IMR-90 (cell line): ENCODE results near the gene TELO2. TPM values are rescaled to one million over a fixed set of nuclear protein-coding genes. Genes with fewer than 3 reads are reported as not detected.

Experiments
- ATAC-seq: fragments of 200-7000 bp; cut with Tn5 transposase; 2 replicates; pipeline ENCODE4 v1.9.1; 2020; ENCODE audit warnings: low read depth, mild to moderate bottlenecking, moderate library complexity
- BruUV-seq: library from RNA; stranded (reverse); fragments of 400-500 nt; replicated peaks from 2 replicates; lab custom pipeline; 2021; lab: Mats Ljungman, UMichigan
- CTCF ChIA-PET: fragments of 300-600 bp; formaldehyde crosslinking; extraction: SDS; loops from one replicate; lab custom pipeline; 2021; ENCODE audit warnings: antibody characterized with exemption; lab: Yijun Ruan, JAX
- POLR2A ChIA-PET: fragments of 300-600 bp; sonication (Branson Sonifier 250); formaldehyde crosslinking; loops from one replicate; lab custom pipeline; 2022; ENCODE audit warnings: antibody characterized with exemption; ENCODE audit not compliant: unreplicated experiment; lab: Charles Lee
- DNase-seq: peaks from one replicate; pipeline ENCODE4 v3.0.0; 2013
- H2AFZ ChIP-seq: replicated peaks from 2 replicates; pipeline ENCODE3; 2013; ENCODE audit warnings: low read length, mild to moderate bottlenecking; ENCODE audit not compliant: poor library complexity
- H2AK5ac ChIP-seq: 2 replicates; pipeline ENCODE4 v1.6.1; 2013; ENCODE audit warnings: low read depth, low read length, inconsistent platforms
- H2AK9ac ChIP-seq: replicated peaks from 2 replicates; pipeline ENCODE3; 2013; ENCODE audit warnings: mild to moderate bottlenecking, low read depth, low read length, moderate library complexity; ENCODE audit not compliant: poor library complexity
- H2BK120ac ChIP-seq: 2 replicates; pipeline ENCODE4 v1.6.1; 2013; ENCODE audit warnings: low read depth, low read length, inconsistent platforms
- H2BK15ac ChIP-seq: 3 replicates; pipeline ENCODE4 v1.6.1; 2013; ENCODE audit warnings: low read depth, low read length, inconsistent platforms
- H2BK20ac ChIP-seq: 2 replicates; pipeline ENCODE4 v1.6.1; 2013; ENCODE audit warnings: low read depth, mild to moderate bottlenecking, inconsistent platforms, low read length, moderate library complexity
- H2BK5ac ChIP-seq: 2 replicates; pipeline ENCODE4 v1.6.1; 2013; ENCODE audit warnings: mild to moderate bottlenecking, low read depth, low read length, inconsistent platforms; ENCODE audit not compliant: poor library complexity, severe bottlenecking
- H3K14ac ChIP-seq: replicated peaks from 2 replicates; pipeline ENCODE4 v1.6.1; 2013; ENCODE audit warnings: low read depth, low read length, inconsistent platforms
- H3K18ac ChIP-seq: 2 replicates; pipeline ENCODE4 v1.6.1; 2013; ENCODE audit warnings: low read depth, low read length, control low read depth
- H3K23ac ChIP-seq: 2 replicates; pipeline ENCODE4 v1.6.1; 2013; ENCODE audit warnings: low read depth, low read length, inconsistent platforms
- H3K27ac ChIP-seq: 2 replicates; pipeline ENCODE4 v1.5.1; 2013; ENCODE audit warnings: mild to moderate bottlenecking, control low read depth, low read length; ENCODE audit not compliant: insufficient read depth
- H3K27me3 ChIP-seq: 2 replicates; pipeline ENCODE4 v1.6.1; 2013; ENCODE audit warnings: low read length; ENCODE audit not compliant: control insufficient read depth, insufficient read depth
- H3K36me3 ChIP-seq: 2 replicates; pipeline ENCODE4 v1.6.1; 2013; ENCODE audit warnings: low read length, mixed read lengths; ENCODE audit not compliant: control insufficient read depth, insufficient read depth
- H3K4ac ChIP-seq: 2 replicates; pipeline ENCODE4 v1.6.1; 2013; ENCODE audit warnings: low read depth, low read length, inconsistent platforms
- H3K4me1 ChIP-seq: 2 replicates; pipeline ENCODE4 v1.6.1; 2013; ENCODE audit warnings: low read length, mixed read lengths; ENCODE audit not compliant: control insufficient read depth, insufficient read depth
- H3K4me2 ChIP-seq: 2 replicates; pipeline ENCODE4 v1.6.1; 2013; ENCODE audit warnings: low read depth, mild to moderate bottlenecking, control low read depth, low read length, moderate library complexity
- H3K4me3 ChIP-seq: 2 replicates; pipeline ENCODE4 v1.5.1; 2013; ENCODE audit warnings: low read depth, mild to moderate bottlenecking, control low read depth, low read length, moderate library complexity; ENCODE audit not compliant: insufficient read depth
- H3K56ac ChIP-seq: 2 replicates; pipeline ENCODE4 v1.6.1; 2013; ENCODE audit warnings: low read length, inconsistent platforms; ENCODE audit not compliant: insufficient read depth; ENCODE audit errors: extremely low read depth
- H3K79me1 ChIP-seq, 2 experiments: 2 replicates each; pipeline ENCODE4 v1.6.1; 2013; ENCODE audit warnings: low read length in 2 of 2, inconsistent platforms in 1 of 2, low read depth in 1 of 2
- H3K9ac ChIP-seq: 2 replicates; pipeline ENCODE4 v1.6.1; 2013; ENCODE audit warnings: low read depth, low read length, control low read depth
- H3K9me1 ChIP-seq: 2 replicates; pipeline ENCODE4 v1.6.1; 2013; ENCODE audit warnings: low read length, inconsistent platforms; ENCODE audit not compliant: insufficient read depth
- H3K9me3 ChIP-seq: 2 replicates; pipeline ENCODE4 v1.6.1; 2013; ENCODE audit warnings: low read length; ENCODE audit not compliant: control insufficient read depth, insufficient read depth
- H4K20me1 ChIP-seq: 2 replicates; pipeline ENCODE4 v1.6.1; 2013; ENCODE audit warnings: low read length, inconsistent platforms; ENCODE audit not compliant: insufficient read depth
- H4K5ac ChIP-seq: 2 replicates; pipeline ENCODE4 v1.6.1; 2013; ENCODE audit warnings: mild to moderate bottlenecking, low read depth, low read length, control low read depth
- H4K8ac ChIP-seq, 2 experiments: 2 replicates each; pipeline ENCODE4 v1.6.1; 2013; ENCODE audit warnings: low read depth in 2 of 2, low read length in 2 of 2, control low read depth in 1 of 2, inconsistent platforms in 1 of 2
- H4K91ac ChIP-seq: 2 replicates; pipeline ENCODE4 v1.6.1; 2013; ENCODE audit warnings: low read depth, low read length, inconsistent platforms; ENCODE audit not compliant: insufficient read depth
- BHLHE40 ChIP-seq: fragments of 150-350 bp; IDR thresholded peaks from 2 replicates; pipeline ENCODE4 v1.6.1; 2016; ENCODE audit warnings: mild to moderate bottlenecking, low read depth, low read length
- CEBPB ChIP-seq: IDR thresholded peaks from 2 replicates; pipeline ENCODE4 v1.6.1; 2012; ENCODE audit warnings: low read depth, low read length, improper control_type of control experiment
- CHD1 ChIP-seq: IDR thresholded peaks from 2 replicates; pipeline ENCODE4 v1.6.1; 2012; ENCODE audit warnings: low read depth, low read length, improper control_type of control experiment
- CTCF ChIP-seq: conservative IDR thresholded peaks from 2 replicates; pipeline ENCODE4 v1.5.1; 2012; ENCODE audit warnings: mild to moderate bottlenecking, low read depth, low read length, improper control_type of control experiment
- FOS ChIP-seq: fragments of 150-350 bp; IDR thresholded peaks from 2 replicates; pipeline ENCODE4 v1.6.1; 2016; ENCODE audit warnings: low read depth, low read length
- MAFK ChIP-seq: IDR thresholded peaks from 2 replicates; pipeline ENCODE4 v1.6.1; 2012; ENCODE audit warnings: low read depth, low read length, improper control_type of control experiment
- MAZ ChIP-seq: IDR thresholded peaks from 2 replicates; pipeline ENCODE4 v1.6.1; 2012; ENCODE audit warnings: low read depth, mild to moderate bottlenecking, low read length, improper control_type of control experiment, moderate library complexity, borderline replicate concordance
- MXI1 ChIP-seq: IDR thresholded peaks from 2 replicates; pipeline ENCODE4 v1.6.1; 2012; ENCODE audit warnings: low read depth, mild to moderate bottlenecking, low read length, moderate library complexity, borderline replicate concordance
- NFE2L2 ChIP-seq: fragments of 150-350 bp; IDR thresholded peaks from 2 replicates; pipeline ENCODE4 v1.6.1; 2016; ENCODE audit warnings: low read depth, mild to moderate bottlenecking, low read length
- POLR2A ChIP-seq: IDR thresholded peaks from 2 replicates; pipeline ENCODE4 v1.6.1; 2012; ENCODE audit warnings: mild to moderate bottlenecking, low read depth, low read length
- RAD21 ChIP-seq: IDR thresholded peaks from 2 replicates; pipeline ENCODE4 v1.6.1; 2012; ENCODE audit warnings: low read length, improper control_type of control experiment
- RCOR1 ChIP-seq: IDR thresholded peaks from 2 replicates; pipeline ENCODE4 v1.6.1; 2012; ENCODE audit warnings: mild to moderate bottlenecking, low read length, improper control_type of control experiment; ENCODE audit not compliant: insufficient replicate concordance
- RFX5 ChIP-seq: IDR thresholded peaks from 2 replicates; pipeline ENCODE4 v1.8.0; 2012; ENCODE audit warnings: low read depth, mild to moderate bottlenecking, low read length, moderate library complexity
- SMC3 ChIP-seq: fragments of 150-350 bp; IDR thresholded peaks from 2 replicates; pipeline ENCODE4 v1.6.1; 2016; ENCODE audit warnings: low read depth, mild to moderate bottlenecking, antibody characterized with exemption, low read length, moderate library complexity
- USF2 ChIP-seq: fragments of 150-350 bp; IDR thresholded peaks from 2 replicates; pipeline ENCODE4 v1.6.1; 2017; ENCODE audit warnings: mild to moderate bottlenecking, antibody characterized with exemption, low read length, low read depth
- WGBS, 2 experiments: methylation state at CpG; one replicate each; pipeline versions ENCODE4 v1.1.5 to v1.1.7; 2013; ENCODE audit warnings: missing lambda C conversion rate in 2 of 2; ENCODE audit not compliant: insufficient read length in 1 of 2; ENCODE audit errors: extremely low coverage in 2 of 2; 5-methylcytosine and 5-hydroxymethylcytosine counted together
- dilution Hi-C: fragments of 300-500 bp; cut with HindIII; formaldehyde crosslinking; loops from one replicate; pipeline ENCODE4 v1.14.3; 2018; ENCODE audit warnings: low sequenced_read_pairs; ENCODE audit not compliant: unreplicated experiment
- in situ Hi-C: fragments of 300-500 bp; cut with MboI; formaldehyde crosslinking; loops from 3 replicates; pipeline ENCODE4 v1.14.3; 2019; ENCODE audit warnings: low sequenced_read_pairs, inconsistent platforms, mixed read lengths
- intact Hi-C: fragments of 100-400 bp; cut with micrococcal nuclease; formaldehyde crosslinking; loops from 2 replicates; pipeline ENCODE4 v1.10.0; 2022
- polyA plus RNA-seq, 3 experiments: library from polyadenylated mRNA; depleted of rRNA; stranded (reverse); fragments of >200 nt; gene quantifications; 2 replicates each; pipeline ENCODE4 v1.2.3, GENCODE V29; 2012; ENCODE audit warnings: low replicate concordance in 1 of 3
- total RNA-seq: library from RNA; depleted of rRNA; stranded (reverse); fragments of >200 nt; gene quantifications from 2 replicates; pipeline ENCODE4 v1.2.3, GENCODE V29; 2012

TELO2 gene
- total and polyA plus RNA-seq, 2 of the 4 experiments (the other 2 are of a cell fraction) = 6.6 to 26.6 TPM

GRCh38 chr16:1464894-1465566 is 28.1 kb upstream of the TELO2 start:
- ChIA-PET CTCF (no interaction called here), POLR2A (no interaction called here)
- in situ Hi-C loops (no loop called here), intact Hi-C loops (no loop called here), dilution Hi-C loops (no loop called here)
- Histone ChIP-seq H2BK5ac (no peak overlapping the region), H3K4me3 (no peak overlapping the region), H3K9me3 (no peaks in the 10 kb centered on the region), H2BK120ac (no peak overlapping the region), H2AFZ (no peak overlapping the region), H4K91ac (no peak overlapping the region), H3K56ac (no peak overlapping the region), H3K4me2 (no peak overlapping the region), H3K18ac (no peak overlapping the region), H4K20me1 (peaks cover 27% of the 10 kb centered on the region), H3K4me1 (no peaks in the 10 kb centered on the region), H3K4ac (no peak overlapping the region), H3K27me3 (no peaks in the 10 kb centered on the region), H3K79me1 (peaks cover 14 to 38% of the 10 kb centered on the region in 2 experiments; a peak in 3 of 4 replicates), H2AK9ac (no peak overlapping the region), H3K9ac (no peak overlapping the region), H2BK15ac (no peak overlapping the region), H2AK5ac (no peak overlapping the region), H3K9me1 (peaks cover 5% of the 10 kb centered on the region; the same call in 1 of the 2 replicates), H4K8ac (no peak overlapping the region), H3K36me3 (peaks cover 28% of the 10 kb centered on the region), H3K27ac (no peak overlapping the region), H3K14ac (no peak overlapping the region), H4K5ac (no peak overlapping the region), H2BK20ac (no peak overlapping the region), H3K23ac (no peak overlapping the region)
- no peak for DNase-seq
- BruUV-seq = no TSS peak
- 93% methylated on average over 10 of the region's 33 CpGs; no CpG with 5 or more reads in 1 of the 2 experiments for WGBS, 2 experiments
- TF ChIP-seq MAFK (no peak), FOS (no peak), MAZ (no peak), POLR2A (no peak), RAD21 (no peak), SMC3 (no peak), RFX5 (no peak), BHLHE40 (no peak), MXI1 (no peak), CHD1 (no peak), CEBPB (no peak), CTCF (no peak), NFE2L2 (no peak), USF2 (no peak), RCOR1 (no peak)
- no peak for ATAC-seq
